UCSD-AML1 (cell line): ENCODE data around the gene EIF3B.
"Not testable (repeated sequence)": the region's sequence is repeated elsewhere in the genome, so short reads cannot be mapped to it uniquely, and the experiment has no call there.

Experiments used
- DNase-seq: peaks from one replicate; lab custom pipeline; 2025; ENCODE audit not compliant: unreplicated experiment; lab: John Stamatoyannopoulos, UW

EIF3B gene

DNA sequence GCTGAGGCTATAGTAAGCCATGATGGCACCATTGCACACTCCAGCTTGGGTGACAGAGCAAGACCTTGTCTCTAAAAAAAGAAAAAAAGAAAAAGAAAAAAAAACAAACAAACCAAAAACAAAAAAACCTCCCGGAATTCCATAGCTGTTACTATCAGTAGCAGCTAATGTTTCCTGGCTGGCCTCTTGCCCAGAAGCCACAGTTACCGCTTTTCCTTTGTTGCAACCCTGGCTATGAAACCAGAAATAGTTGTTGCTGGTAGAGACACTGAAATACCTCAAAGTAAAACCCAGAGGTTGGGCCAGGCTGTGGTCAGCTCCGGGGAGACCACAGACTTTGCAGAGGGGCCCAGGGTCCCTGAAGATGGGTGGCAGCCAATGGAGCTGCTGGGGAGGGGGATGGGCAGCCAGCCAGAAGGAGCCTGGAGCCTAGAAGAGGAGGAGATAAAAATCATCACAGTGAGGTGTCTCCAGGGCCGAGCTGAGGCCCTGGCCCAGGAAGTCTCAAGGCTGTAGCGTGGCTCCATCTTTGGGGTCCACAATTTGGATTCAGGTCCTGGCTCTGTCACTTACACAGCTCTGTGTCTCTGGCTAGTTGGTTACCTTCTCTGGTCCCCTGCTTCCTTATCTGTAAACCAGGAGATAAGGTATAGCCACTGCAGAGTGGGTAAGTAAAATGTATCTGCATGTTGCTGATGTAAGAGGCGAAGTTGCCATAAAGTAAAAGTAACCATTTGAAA is 45.4 kb downstream of the EIF3B start:
- DNase-seq, result peak; percentile 81

- no peak for DNase-seq
These were observed 48.0 kb downstream of the EIF3B start for GRCh38 chr7:2402687-2403013.

GRCh38 chr7:2403014-2403717 is 48.5 kb downstream of the EIF3B start, which contains the start of gene CHST12:
TSS of gene CHST12 (plus strand) at chr7:2403611. CDS start at chr7:2432640, 29,029 bp downstream.
- DNase-seq, result peak; percentile 87

- peak; percentile 17 for DNase-seq
These were observed 49.4 kb downstream of the EIF3B start for GRCh38 chr7:2403718-2404648.

DNA sequence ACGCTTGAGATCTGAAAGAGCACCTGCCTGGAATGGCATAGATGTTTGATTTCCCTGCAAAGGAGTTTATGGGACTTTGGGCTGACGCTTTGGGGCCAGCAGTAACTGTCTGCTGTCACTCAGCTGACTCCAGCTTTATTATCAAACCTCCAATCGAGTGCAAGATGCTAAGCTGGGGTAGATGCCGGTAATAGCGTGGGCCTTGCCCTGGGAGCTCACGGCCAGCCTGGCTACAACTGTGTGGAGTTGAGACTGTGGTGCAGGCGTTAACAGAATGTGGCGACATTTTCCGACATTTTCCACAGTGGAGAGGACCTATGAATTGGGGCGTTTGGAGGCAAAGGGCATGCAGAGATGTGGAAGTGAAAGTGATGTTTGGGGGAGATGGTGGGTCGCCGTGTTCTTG is 50.1 kb downstream of the EIF3B start:
- no peak for DNase-seq

- no peak for DNase-seq
These were observed 50.6 kb downstream of the EIF3B start for GRCh38 chr7:2405201-2405600.

- DNase-seq, result peak; percentile 31
These were observed 51.1 kb downstream of the EIF3B start for GRCh38 chr7:2405601-2406345.

DNA sequence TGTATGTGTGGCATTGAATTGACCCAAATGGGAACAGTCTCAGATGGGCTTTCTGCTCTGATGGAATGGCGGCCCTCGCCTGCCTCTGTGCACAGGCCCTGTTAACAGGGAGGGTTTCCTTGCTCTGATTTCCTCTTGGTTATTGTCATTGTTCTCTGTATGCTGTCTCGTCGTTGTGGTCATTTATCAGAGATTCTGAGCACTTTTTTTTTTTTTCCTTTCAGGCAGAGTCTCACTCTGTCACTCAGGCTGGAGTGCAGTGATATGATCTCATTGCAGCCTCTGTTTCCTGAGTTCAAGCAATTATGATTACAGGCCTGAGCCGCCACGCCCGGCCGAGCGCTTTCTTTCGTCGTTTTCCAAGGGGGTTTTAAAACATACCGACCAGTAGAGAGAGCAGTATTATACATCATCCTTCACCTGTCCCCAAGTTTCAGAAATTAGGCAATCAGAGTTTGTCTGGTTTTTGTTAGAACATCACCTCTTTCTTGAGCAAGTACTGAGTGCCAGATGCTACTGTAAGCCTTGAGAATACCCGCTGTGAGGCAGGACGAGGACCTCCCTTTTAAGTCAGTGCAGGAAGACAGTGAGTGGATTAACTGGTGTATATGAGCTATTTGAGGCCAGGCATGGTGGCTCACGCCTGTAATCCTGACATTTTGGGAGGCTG is 55.3 kb downstream of the EIF3B start:
- no peak for DNase-seq

- DNase-seq, result no peak
These were observed 56.4 kb downstream of the EIF3B start for GRCh38 chr7:2411049-2411448.

GRCh38 chr7:2411815-2412586 is 57.4 kb downstream of the EIF3B start:
- DNase-seq, result no peak

GRCh38 chr7:2412587-2413201 is 58.1 kb downstream of the EIF3B start:
- no peak for DNase-seq

GRCh38 chr7:2416063-2416462 is 61.4 kb downstream of the EIF3B start:
- no peak for DNase-seq

- DNase-seq, result no peak
These were observed 62.0 kb downstream of the EIF3B start for GRCh38 chr7:2416650-2417049.

DNA sequence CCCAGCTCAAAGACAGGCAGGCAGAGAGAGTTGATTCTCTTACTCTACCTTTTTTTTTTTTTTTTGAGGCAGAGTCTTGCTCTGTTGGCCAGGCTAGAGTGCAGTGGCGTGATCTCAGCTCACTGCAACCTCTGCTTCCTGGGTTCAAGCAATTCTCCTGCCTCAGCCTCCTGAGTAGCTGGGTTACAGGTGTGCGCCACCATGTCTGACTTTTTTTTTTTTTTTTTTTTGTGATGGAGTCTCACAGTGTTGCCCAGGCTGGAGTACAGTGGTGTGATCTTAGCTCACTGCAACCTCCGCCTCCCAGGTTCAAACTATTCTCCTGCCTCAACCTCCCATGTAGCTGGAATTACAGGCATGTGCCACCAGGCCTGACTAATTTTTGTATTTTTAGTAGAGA is 62.6 kb downstream of the EIF3B start:
- not testable (repeated sequence) for DNase-seq

DNA sequence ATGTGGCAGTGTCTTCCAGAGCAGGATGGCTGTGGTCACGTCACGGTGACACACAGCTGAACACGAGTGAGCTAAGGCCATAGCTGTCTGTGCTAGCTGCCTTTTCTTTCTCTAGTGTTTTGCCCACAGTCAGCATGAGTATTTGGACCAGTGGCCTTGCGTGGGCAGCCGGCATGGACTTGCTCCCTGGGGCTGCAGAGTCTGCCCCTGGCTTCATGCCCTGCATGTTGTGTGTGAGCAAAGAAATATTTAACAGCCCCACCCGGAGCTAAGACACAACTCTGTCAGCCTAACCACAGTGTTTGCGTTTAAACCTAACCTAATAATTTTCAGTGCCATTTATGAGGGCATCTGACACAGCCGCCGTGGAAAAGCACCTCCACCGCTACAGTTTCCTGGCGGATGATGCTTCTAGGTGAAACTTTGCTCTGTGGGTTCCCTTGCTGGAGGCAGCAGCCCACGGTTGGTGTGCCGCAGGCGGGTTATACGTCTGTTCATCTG is 63.4 kb downstream of the EIF3B start:
- no peak for DNase-seq

GRCh38 chr7:2420216-2420933 is 65.7 kb downstream of the EIF3B start:
- DNase-seq, result no peak

- no peak for DNase-seq
These were observed 67.3 kb downstream of the EIF3B start for GRCh38 chr7:2421943-2422310.

GRCh38 chr7:2425749-2426148 is 71.1 kb downstream of the EIF3B start:
- DNase-seq, result no peak
